ENCODE results near the gene NTRK2.

The NTRK2 gene

GRCh38 chr9:84742261-84742660 lies 72.7 kb downstream of the NTRK2 start:
- no peak for DNase-seq

GRCh38 chr9:84744195-84744594 lies 74.7 kb downstream of the NTRK2 start:
- DNase-seq, result no peak

GRCh38 chr9:84744726-84745125 lies 75.2 kb downstream of the NTRK2 start:
- DNase-seq, result no peak

GRCh38 chr9:84748112-84748511 lies 78.6 kb downstream of the NTRK2 start:
- DNase-seq, result no peak

GRCh38 chr9:84750152-84750865 lies 80.8 kb downstream of the NTRK2 start:
- DNase-seq, result no peak

GRCh38 chr9:84751921-84752320 lies 82.4 kb downstream of the NTRK2 start:
- no peak for DNase-seq

GRCh38 chr9:84754461-84754860 lies 84.9 kb downstream of the NTRK2 start:
- no peak for DNase-seq

GRCh38 chr9:84754881-84755280 lies 85.4 kb downstream of the NTRK2 start:
- DNase-seq, result no peak

- no peak for DNase-seq
Observed at GRCh38 chr9:84755380-84755779, 85.9 kb downstream of the NTRK2 start.

GRCh38 chr9:84756171-84756570 lies 86.6 kb downstream of the NTRK2 start:
- DNase-seq, result no peak

- no peak for DNase-seq
Observed at GRCh38 chr9:84756731-84757130, 87.2 kb downstream of the NTRK2 start.

- no peak for DNase-seq
Observed at GRCh38 chr9:84758817-84759216, 89.3 kb downstream of the NTRK2 start.

GRCh38 chr9:84759300-84759750 lies 89.8 kb downstream of the NTRK2 start:
- no peak for DNase-seq

GRCh38 chr9:84759804-84760203 lies 90.3 kb downstream of the NTRK2 start:
- no peak for DNase-seq

GRCh38 chr9:84761137-84761808 lies 91.7 kb downstream of the NTRK2 start:
- no peak for DNase-seq

GRCh38 chr9:84772511-84772910 lies 103.0 kb downstream of the NTRK2 start:
- DNase-seq, result no peak

- DNase-seq, result no peak
Observed at GRCh38 chr9:84773022-84773421, 103.5 kb downstream of the NTRK2 start.

GRCh38 chr9:84775056-84775643 lies 105.6 kb downstream of the NTRK2 start:
- DNase-seq, result no peak

GRCh38 chr9:84778570-84778969 lies 109.0 kb downstream of the NTRK2 start:
- no peak for DNase-seq

GRCh38 chr9:84779883-84780282 lies 110.4 kb downstream of the NTRK2 start:
- DNase-seq, result no peak

- DNase-seq, result no peak
Observed at GRCh38 chr9:84780385-84780784, 110.9 kb downstream of the NTRK2 start.

GRCh38 chr9:84781458-84781857 lies 111.9 kb downstream of the NTRK2 start:
- no peak for DNase-seq

GRCh38 chr9:84781931-84782866 lies 112.7 kb downstream of the NTRK2 start:
- DNase-seq, result no peak

All from T-helper 9 cell (primary cell).